CD4-positive, alpha-beta T cell treated with Interleukin-15 for 4 hours (primary cell): ENCODE data around the gene MYOM3.

Source experiments
- DNase-seq: peaks from one replicate; pipeline ENCODE4 v3.0.0-alpha.2; 2020; ENCODE audit warnings: low spot score

The MYOM3 gene

GRCh38 chr1:24138476-24139221 lies 26.7 kb upstream of the MYOM3 start:
- no peak for DNase-seq

DNA sequence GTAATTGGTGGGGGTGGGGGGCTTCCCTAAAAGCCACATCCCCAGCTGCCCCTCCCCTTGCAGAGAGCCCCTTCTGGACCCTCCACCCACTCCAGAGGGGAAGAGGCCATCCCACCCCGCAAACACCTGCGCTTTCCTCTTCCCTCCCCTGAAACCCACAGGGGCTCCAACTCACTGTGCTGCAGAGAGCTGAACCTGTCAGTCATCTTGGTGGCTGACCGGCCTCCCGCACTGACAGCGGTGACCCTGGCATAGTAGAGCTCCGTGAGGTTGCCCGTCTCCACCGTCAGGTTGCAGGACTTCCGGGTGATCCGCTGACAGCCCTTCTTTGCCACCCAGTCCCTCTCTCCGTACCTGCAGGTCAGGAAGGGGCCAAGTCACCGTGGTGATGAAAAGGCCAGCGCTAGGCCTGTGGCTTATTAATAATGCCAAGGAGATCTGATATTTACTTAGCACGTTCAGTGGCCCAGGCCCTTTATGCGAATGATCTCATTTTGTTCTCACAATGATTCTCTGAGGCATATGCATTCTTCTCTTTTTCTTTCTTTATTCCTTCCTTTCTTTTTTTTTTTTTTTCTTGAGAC lies 25.1 kb upstream of the MYOM3 start:
- DNase-seq: no peak

- DNase-seq: no peak
Observed at GRCh38 chr1:24134376-24134775, 22.4 kb upstream of the MYOM3 start.

DNA sequence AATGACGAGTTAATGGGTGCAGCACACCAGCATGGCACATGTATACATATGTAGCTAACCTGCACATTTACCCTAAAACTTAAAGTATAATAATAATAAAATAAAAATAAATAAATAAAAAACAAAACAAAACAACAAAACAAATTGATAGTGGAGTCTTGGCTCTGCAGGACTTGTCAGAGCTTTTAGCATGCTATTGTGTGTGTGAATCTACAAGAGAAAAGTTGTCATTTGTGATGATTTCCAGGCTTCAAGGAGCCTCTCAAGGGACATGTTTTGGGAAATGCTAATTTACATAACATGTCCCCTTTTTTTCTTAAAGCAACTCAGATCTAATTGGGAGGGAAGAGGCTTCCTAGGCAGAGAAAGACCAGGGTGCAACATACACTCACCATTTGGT lies 21.9 kb upstream of the MYOM3 start:
- DNase-seq: no peak

DNA sequence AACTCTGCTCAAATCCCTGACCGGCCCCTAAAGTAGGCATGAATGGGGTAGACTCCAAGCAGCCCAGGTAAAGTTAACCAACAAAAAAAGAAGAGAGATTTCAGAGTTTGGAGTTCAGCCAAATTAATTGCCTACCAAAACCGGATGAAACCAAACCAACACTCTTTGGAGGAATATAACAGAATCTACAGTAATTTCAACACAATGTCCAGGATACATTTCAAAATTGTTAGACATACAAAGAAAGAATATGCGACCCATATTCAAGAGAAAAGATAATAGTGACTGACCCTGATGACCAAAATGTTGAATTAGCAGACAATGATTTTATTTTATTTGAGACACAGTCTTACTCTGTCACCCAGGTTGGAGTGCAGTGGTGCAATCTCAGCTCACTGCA lies 18.4 kb upstream of the MYOM3 start:
- DNase-seq: no peak

DNA sequence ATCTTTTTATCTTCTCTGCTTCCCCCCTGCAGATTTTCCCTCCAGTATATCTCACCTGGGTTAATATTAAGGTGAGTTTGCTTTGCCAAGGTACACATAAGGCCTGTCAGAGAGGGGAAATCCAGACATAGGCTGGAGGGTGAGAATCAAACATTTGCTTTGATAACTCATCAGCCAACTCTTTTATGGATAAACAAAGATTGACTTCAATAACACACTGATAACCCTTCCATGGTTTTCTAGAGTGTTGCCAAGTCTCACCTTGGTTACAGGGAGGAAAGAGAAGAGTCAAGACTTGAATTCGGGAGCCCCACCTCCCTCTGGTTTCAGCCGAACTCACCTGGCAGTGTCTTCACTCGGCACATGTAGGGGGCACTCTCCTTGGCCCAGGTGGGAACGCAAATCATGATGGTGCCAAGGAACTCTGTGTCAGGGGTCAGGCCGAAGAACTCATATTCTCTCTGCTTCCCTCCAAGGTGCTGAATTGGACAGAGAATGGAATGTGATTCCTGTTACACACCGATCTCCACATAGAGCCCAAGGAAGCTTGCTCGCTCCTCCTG lies 15.9 kb upstream of the MYOM3 start:
- DNase-seq: no peak

DNA sequence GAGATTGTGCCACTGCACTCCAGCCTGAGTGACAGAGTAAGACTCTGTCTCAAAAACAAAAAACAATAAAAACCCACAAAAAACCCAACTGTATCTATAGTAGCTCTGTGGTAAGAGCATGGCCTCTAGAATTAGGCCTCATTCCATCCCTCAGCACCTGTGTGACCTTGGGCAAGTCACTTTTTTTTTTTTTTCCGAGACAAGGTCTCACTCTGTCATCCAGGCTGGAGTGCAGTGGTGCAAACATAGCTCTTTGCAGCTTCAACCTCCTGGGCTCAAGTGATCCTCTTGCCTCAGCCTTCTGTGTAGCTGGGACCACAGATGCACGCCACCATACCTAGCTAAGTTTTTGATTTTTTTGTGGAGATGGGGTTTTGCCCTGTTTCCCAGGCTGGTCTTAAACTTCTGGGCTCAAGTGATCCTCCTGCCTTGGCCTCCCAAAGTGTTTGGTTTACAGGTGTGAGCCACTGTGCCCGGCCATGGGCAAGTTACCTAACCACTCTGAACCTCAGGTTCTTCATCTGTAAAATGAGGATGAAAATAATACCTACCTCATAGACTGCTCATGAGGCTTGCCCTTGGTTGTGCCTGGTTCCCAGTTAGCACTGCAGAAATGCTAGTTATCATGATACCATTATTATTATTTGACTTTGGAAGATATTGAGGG lies 15.3 kb upstream of the MYOM3 start:
- no peak for DNase-seq

- no peak for DNase-seq
Observed at GRCh38 chr1:24126672-24127023, 14.7 kb upstream of the MYOM3 start.

DNA sequence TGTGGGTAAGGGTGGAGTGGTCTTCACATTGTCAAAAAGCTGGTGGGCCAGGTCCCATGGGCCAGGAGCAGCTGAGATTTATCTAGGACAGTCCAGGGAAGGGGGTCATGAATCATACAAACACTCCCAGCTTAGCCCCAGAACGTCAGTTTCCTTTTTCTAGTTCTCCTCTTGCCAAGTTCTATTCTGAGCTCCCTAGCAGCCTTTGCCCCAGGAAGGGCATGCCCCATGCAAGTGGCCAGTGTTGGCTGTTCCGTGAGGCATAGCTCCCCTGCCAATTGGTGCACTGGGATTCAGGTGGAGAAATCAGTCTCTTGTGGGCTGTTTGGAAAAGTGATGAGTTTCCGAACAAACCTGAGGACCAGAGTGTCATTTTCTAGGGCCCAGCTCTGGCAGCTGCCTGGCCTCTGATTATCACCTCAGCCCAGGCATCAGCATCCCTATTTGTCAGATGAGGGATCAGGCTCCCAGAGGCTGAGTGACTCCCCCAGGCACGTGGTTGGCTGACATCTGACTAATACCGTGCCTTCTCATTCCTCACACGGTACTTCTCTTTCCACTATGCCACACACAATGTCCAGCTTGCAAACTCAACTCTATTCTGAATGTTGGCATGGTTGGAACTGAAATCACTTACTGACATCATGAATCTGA lies 14.2 kb upstream of the MYOM3 start:
- DNase-seq: no peak

DNA sequence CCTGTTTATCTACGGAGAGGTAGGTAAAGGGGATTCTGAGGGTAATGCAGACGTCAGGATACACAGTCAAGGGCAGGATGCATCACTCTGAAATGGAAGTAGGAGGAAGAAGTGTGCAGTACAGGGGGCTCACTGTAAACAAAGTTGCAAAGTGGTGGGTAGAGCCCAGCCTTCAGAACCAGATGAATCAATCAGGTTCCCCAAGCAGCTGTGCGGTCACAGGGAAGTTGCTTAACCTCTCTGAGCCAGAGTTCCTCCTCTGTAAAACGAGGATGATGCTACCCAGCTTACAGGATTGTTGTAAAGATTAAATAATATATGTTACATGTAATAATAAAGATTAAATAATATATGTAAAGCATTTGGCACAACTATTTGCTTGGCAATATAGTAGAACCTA lies 13.5 kb upstream of the MYOM3 start:
- DNase-seq: no peak

GRCh38 chr1:24124980-24125379 lies 13.0 kb upstream of the MYOM3 start:
- no peak for DNase-seq

GRCh38 chr1:24123611-24124010 lies 11.7 kb upstream of the MYOM3 start:
- DNase-seq: no peak

DNA sequence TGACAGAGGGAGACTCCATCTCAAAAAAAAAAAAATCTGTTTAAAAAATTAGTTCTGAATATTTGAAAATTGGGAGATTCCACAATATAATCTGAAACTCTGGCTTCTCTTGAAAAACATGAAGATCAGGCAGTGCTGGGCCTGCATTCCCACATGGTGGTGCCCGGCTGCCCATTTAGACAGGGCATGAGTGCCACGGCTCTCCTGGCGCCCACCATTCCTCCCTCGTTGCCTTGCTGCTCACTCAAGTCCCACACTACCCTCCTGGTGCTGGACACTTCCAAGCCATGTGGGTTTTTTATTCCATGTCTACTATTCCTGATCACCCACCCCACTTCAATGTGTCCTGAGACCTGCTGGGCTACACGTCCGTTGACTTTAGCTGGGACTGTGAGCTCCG lies 10.8 kb upstream of the MYOM3 start:
- DNase-seq: no peak

- no peak for DNase-seq
Observed at GRCh38 chr1:24121406-24121805, 9.5 kb upstream of the MYOM3 start.

DNA sequence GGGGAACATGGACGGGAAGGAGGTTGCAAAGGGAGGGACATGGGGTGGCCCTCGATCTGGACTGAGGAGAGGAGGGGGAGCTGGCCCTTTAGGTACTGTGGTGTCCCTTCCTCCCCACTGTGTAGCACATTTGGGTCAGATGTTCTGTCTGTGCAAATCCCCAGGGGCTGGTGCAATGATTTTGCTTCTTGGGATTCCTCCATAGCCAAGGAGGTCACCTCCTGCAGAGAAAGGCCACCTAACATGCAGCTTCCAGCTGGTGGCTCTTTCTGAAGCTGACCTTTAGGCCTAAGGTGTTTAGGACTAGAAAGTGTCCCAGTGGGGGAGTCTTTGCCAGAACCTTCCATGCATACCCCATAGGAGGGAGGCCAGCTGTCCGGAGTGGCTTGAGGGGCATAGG lies 9.0 kb upstream of the MYOM3 start:
- DNase-seq: no peak

DNA sequence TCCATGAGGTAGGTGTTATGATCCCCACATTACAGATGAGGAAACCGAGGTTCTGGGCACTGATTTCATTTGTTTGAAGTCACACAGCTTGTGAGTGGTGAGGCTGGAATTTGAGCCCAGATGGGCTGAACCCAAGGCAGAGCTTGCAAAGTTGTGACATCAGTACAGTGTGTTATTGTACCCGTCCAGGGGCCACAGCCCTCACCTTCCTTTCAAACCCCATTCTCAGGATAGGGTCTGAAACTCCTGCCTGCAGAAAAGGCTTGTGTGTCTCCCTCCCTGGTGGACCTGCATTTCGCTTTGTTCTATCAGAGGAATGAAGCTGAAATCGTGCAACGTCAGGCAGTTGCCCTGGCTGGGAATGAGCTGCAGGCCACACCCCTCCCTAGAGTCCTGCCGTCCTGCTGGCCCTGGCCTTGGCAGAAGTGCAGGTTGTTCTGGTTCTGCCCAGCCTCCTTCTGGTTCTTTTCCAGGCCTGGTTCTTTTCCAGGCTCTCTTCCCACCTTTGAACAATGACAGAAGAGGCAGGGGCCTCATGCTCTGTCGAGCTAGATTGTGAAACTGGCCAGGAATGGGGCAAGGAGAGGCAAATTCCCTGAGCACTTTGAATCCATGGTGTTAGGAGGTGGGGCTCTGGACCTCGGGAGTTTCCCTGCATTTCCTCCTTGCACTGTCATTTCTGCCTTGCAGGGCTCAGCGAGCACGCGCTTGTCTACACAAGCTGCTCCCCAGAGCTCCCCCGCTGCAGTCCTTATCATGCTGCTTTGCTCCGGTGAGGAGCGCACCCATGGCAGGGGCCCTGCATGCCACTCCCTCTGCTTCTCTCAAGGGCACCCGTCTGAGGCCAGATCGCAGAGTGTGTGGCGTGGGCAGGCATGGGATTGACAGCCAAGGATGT lies 8.2 kb upstream of the MYOM3 start:
- no peak for DNase-seq

DNA sequence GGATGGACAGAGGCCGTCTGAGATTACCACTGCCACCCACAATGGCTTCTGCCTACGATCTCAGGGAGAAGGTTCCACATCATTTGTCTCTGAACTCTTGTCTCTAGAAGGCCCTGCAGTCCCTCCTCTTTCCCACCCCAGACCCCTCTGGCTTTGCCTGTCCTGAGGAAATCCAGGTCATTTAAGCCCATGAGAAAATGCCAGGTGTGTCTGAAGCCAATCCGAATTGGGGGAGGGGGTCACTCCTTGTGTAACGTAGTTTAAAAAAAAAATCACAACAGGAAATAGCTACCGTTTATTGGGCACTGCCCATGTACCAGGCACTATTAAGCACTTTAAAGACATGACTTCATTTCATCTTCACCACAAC lies 7.5 kb upstream of the MYOM3 start:
- DNase-seq: no peak

- no peak for DNase-seq
Observed at GRCh38 chr1:24118410-24119242, 6.7 kb upstream of the MYOM3 start.

DNA sequence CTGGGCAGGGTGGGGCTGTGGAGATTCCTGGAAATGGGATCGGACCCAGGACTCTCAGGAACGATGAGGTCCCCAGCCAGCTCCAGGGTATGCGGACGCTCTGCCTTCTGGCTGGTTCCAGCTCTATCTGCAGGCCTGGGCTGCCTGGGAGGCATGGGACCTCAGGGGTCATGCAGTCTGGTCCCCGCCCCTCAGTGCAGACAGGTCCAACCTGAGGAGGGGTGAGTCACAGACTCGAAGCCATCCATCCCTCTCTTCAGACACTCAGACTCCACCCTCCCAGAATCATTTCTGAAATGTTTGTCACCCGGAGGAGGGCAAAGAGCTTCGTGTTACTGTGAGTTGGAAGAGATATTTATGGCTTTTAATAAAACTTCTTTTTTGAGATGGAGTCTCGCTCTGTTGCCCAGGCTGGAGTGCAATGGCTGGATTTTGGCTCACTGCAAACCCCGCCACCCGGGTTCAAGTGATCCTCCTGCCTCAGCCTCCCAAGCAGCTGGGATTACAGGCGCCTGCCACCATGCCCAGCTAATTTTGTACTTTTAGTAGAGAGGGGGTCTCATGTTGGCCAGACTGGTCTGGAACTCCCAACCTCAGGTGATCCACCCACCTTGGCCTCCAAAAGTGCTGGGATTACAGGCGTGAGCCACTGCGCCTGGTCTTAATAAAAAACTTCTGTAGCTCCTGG lies 5.9 kb upstream of the MYOM3 start:
- no peak for DNase-seq

- no peak for DNase-seq
Observed at GRCh38 chr1:24117132-24117531, 5.2 kb upstream of the MYOM3 start.
